PC-3 (cell line): ENCODE results near the gene TBC1D2. TPM values are rescaled to one million over a fixed set of nuclear protein-coding genes. Genes with fewer than 3 reads are reported as not detected.

ENCODE experiments used
- ATAC-seq: fragments of 200-7000 bp; cut with Tn5 transposase; 2 replicates; pipeline ENCODE4 v1.9.1; 2020; ENCODE audit warnings: mild to moderate bottlenecking, moderate library complexity
- BruUV-seq: library from RNA; stranded (reverse); fragments of 400-500 nt; replicated peaks from 2 replicates; lab custom pipeline; 2021; lab: Mats Ljungman, UMichigan
- CTCF ChIA-PET: fragments of 300-600 bp; sonication (Branson Sonifier 250); formaldehyde crosslinking; loops from one replicate; lab custom pipeline; 2022; ENCODE audit warnings: antibody characterized with exemption; lab: Charles Lee
- POLR2A ChIA-PET: fragments of 300-600 bp; sonication (Branson Sonifier 250); formaldehyde crosslinking; loops from one replicate; lab custom pipeline; 2022; ENCODE audit warnings: antibody characterized with exemption; ENCODE audit not compliant: unreplicated experiment; lab: Charles Lee
- DNase-seq: peaks from one replicate; pipeline ENCODE4 v3.0.0-alpha.2; 2015
- H2AFZ ChIP-seq: fragments of 300-600 bp; sonication (generic); 2 replicates; pipeline ENCODE4 v1.6.0; 2016; ENCODE audit warnings: antibody characterized with exemption, low read length
- H3F3A ChIP-seq: fragments of 300-600 bp; sonication (generic); one replicate; pipeline ENCODE4 v1.6.0; 2017; ENCODE audit warnings: antibody characterized with exemption, low read length, control low read depth, mild to moderate bottlenecking; ENCODE audit not compliant: unreplicated experiment
- H3K27ac ChIP-seq: fragments of 300-600 bp; sonication (generic); 2 replicates; pipeline ENCODE4 v1.5.1; 2016; ENCODE audit warnings: mild to moderate bottlenecking, low read length
- H3K27me3 ChIP-seq: fragments of 300-600 bp; sonication (generic); 2 replicates; pipeline ENCODE4 v1.6.1; 2016; ENCODE audit warnings: low read length, mixed read lengths
- H3K36me3 ChIP-seq: fragments of 300-600 bp; sonication (generic); 2 replicates; pipeline ENCODE4 v1.6.1; 2016; ENCODE audit warnings: low read depth, mixed run types, low read length, mixed read lengths
- H3K4me1 ChIP-seq: fragments of 300-600 bp; sonication (generic); 2 replicates; pipeline ENCODE4 v1.5.1; 2016; ENCODE audit warnings: low read length; ENCODE audit not compliant: insufficient read depth
- H3K4me2 ChIP-seq: fragments of 300-600 bp; sonication (generic); 2 replicates; pipeline ENCODE4 v1.6.0; 2016; ENCODE audit warnings: low read length
- H3K4me3 ChIP-seq: fragments of 300-600 bp; sonication (generic); 2 replicates; pipeline ENCODE4 v1.5.1; 2016; ENCODE audit warnings: mild to moderate bottlenecking, low read length, mixed read lengths
- H3K79me2 ChIP-seq: fragments of 300-600 bp; sonication (generic); 2 replicates; pipeline ENCODE4 v1.6.1; 2017; ENCODE audit warnings: low read length, mixed read lengths
- H3K9ac ChIP-seq: fragments of 300-600 bp; sonication (generic); 2 replicates; pipeline ENCODE4 v1.6.0; 2016; ENCODE audit warnings: mild to moderate bottlenecking, low read length
- H3K9me2 ChIP-seq: fragments of 300-600 bp; sonication (generic); replicated peaks from 2 replicates; pipeline ENCODE4 v1.6.1; 2016; ENCODE audit warnings: mixed run types, low read length, mixed read lengths
- H3K9me3 ChIP-seq: fragments of 300-600 bp; sonication (generic); 2 replicates; pipeline ENCODE4 v1.6.1; 2016; ENCODE audit warnings: low read length, mixed read lengths
- H4K20me1 ChIP-seq: fragments of 300-600 bp; sonication (generic); 2 replicates; pipeline ENCODE4 v1.6.1; 2016; ENCODE audit warnings: low read length, mixed read lengths
- CTCF ChIP-seq: fragments of 300-600 bp; sonication (generic); conservative IDR thresholded peaks from 2 replicates; pipeline ENCODE4 v1.5.1; 2017; ENCODE audit warnings: antibody characterized with exemption, low read depth, mild to moderate bottlenecking, low read length
- EZH2 ChIP-seq: fragments of 300-600 bp; sonication (generic); IDR thresholded peaks from one replicate; pipeline ENCODE4 v1.6.1; 2017; ENCODE audit warnings: antibody characterized with exemption, mild to moderate bottlenecking, low read length; ENCODE audit not compliant: unreplicated experiment
- EZH2phosphoT487 ChIP-seq: fragments of 300-600 bp; sonication (generic); IDR thresholded peaks from 2 replicates; pipeline ENCODE4 v1.6.1; 2018; ENCODE audit warnings: mild to moderate bottlenecking, antibody characterized with exemption, low read length, borderline replicate concordance
- intact Hi-C: fragments of 100-400 bp; cut with micrococcal nuclease; formaldehyde crosslinking; loops from 2 replicates; pipeline ENCODE4 v1.9.0; 2023
- total RNA-seq: library from RNA; depleted of rRNA; stranded (reverse); fragments of >200 nt; gene quantifications from 2 replicates; pipeline ENCODE4 v1.2.3, GENCODE V29; 2014

The TBC1D2 gene
- total RNA-seq, 1 experiment from 2014 or later, result 7.4 TPM

GRCh38 chr9:98185021-98185567 lies 70.4 kb downstream of the TBC1D2 start:
- no peak overlapping the region for H2AFZ ChIP-seq
- H3K36me3 ChIP-seq, result no peaks in the 10 kb centered on the region
- H3K27me3 ChIP-seq, result no peaks in the 10 kb centered on the region
- ChIA-PET POLR2A (no interaction called here), CTCF (no interaction called here)
- ATAC-seq, result no peak
- no peak overlapping the region for H3K4me3 ChIP-seq
- H3K79me2 ChIP-seq, result no peaks in the 10 kb centered on the region
- no peaks in the 10 kb centered on the region for H3F3A ChIP-seq
- H4K20me1 ChIP-seq, result no peaks in the 10 kb centered on the region
- no peaks in the 10 kb centered on the region for H3K4me1 ChIP-seq
- no peak overlapping the region for H3K27ac ChIP-seq
- H3K9me3 ChIP-seq, result no peaks in the 10 kb centered on the region
- H3K9me2 ChIP-seq, result no peaks in the 10 kb centered on the region
- intact Hi-C loops, result no loop called here
- no TSS peak for BruUV-seq
- H3K9ac ChIP-seq, result no peak overlapping the region
- TF ChIP-seq CTCF, result no peak
- no peak for TF ChIP-seq EZH2phosphoT487
- TF ChIP-seq EZH2, result no peak
- DNase-seq, result no peak
- H3K4me2 ChIP-seq, result no peak overlapping the region

- intact Hi-C loops, result no loop called here
- Histone ChIP-seq H3K27me3 (no peaks in the 10 kb centered on the region), H3K9me2 (no peaks in the 10 kb centered on the region), H3K79me2 (no peaks in the 10 kb centered on the region), H2AFZ (no peak overlapping the region), H3K9ac (no peak overlapping the region), H3F3A (no peaks in the 10 kb centered on the region), H3K27ac (no peak overlapping the region), H3K9me3 (no peaks in the 10 kb centered on the region), H4K20me1 (no peaks in the 10 kb centered on the region), H3K4me1 (no peaks in the 10 kb centered on the region), H3K36me3 (no peaks in the 10 kb centered on the region), H3K4me2 (no peak overlapping the region), H3K4me3 (no peak overlapping the region)
- no peak for DNase-seq
- CTCF ChIA-PET, result no interaction called here
- TF ChIP-seq EZH2phosphoT487 (no peak), CTCF (no peak), EZH2 (no peak)
- POLR2A ChIA-PET, result no interaction called here
- no TSS peak for BruUV-seq
- ATAC-seq, result no peak
Measured at GRCh38 chr9:98184326-98184725, 71.1 kb downstream of the TBC1D2 start.

DNA sequence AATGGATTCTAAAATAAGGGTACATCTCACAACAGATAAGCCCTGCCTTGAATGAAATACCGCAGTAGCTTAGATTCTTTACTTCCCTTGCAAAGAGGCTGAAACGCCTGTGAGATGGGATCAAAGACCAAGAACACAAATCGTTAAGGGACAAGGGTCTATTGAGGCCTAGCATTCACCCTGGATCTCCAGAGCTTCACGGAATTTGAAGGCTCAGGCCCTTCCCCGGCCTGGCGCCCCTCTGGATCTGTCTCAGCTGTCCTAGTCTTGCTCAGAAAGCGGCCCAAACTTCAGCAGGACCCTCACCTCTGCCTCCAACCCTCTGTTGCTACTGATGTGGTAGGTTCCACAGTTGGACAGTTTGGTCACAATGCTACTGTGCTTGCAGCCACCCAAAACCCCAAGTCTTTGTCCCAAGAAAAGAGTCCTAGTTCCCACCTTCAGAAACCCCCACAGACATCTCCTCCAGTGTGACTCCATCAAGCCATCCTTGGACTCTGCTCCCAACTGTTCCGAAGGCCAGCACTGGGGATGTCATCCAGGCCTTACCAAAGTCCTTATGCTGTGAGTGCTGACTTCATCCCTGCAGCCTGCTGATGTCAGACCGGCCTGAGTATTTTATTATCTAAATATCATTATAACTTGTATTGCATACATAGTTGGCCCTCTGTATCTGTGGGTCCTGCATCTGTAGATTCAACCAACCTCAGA lies 72.4 kb downstream of the TBC1D2 start:
- Histone ChIP-seq H3K9ac (no peak overlapping the region), H3K4me2 (no peak overlapping the region), H3K4me1 (no peaks in the 10 kb centered on the region), H3K27me3 (no peaks in the 10 kb centered on the region), H3F3A (no peaks in the 10 kb centered on the region), H2AFZ (no peak overlapping the region), H3K36me3 (no peaks in the 10 kb centered on the region), H3K9me3 (no peaks in the 10 kb centered on the region), H3K27ac (no peak overlapping the region), H3K9me2 (no peaks in the 10 kb centered on the region), H4K20me1 (no peaks in the 10 kb centered on the region), H3K4me3 (no peak overlapping the region), H3K79me2 (no peaks in the 10 kb centered on the region)
- TF ChIP-seq EZH2phosphoT487, result no peak
- no peak for TF ChIP-seq CTCF
- TF ChIP-seq EZH2, result no peak
- ATAC-seq (no peak), DNase-seq (no peak)
- intact Hi-C loops, result no loop called here
- ChIA-PET CTCF (no interaction called here), POLR2A (no interaction called here)
- BruUV-seq, result no TSS peak
